Epithelial cell of proximal tubule (primary cell): ENCODE data around the gene LYZ. TPM values are rescaled to one million over a fixed set of nuclear protein-coding genes. Genes with fewer than 3 reads are reported as not detected.

Experiments used
- DNase-seq: peaks from one replicate; pipeline ENCODE4 v3.0.0-alpha.2; 2011; ENCODE audit warnings: low read depth
- H3K4me3 ChIP-seq: 2 replicates; pipeline ENCODE4 v1.5.1; 2011; ENCODE audit warnings: low read depth, mild to moderate bottlenecking, low read length
- total RNA-seq: library from RNA; depleted of rRNA; stranded (reverse); fragments of >200 nt; gene quantifications from 2 replicates; pipeline ENCODE4 v1.2.3, GENCODE V29; 2015
- TF ChIP-seq, protein P1 (sequence below): conservative IDR thresholded peaks from 2 replicates; pipeline ENCODE4 v1.5.1; 2012; ENCODE audit warnings: low read depth, mild to moderate bottlenecking, low read length

The LYZ gene
- total RNA-seq, 1 donor from 2014 or later: not detected

DNA sequence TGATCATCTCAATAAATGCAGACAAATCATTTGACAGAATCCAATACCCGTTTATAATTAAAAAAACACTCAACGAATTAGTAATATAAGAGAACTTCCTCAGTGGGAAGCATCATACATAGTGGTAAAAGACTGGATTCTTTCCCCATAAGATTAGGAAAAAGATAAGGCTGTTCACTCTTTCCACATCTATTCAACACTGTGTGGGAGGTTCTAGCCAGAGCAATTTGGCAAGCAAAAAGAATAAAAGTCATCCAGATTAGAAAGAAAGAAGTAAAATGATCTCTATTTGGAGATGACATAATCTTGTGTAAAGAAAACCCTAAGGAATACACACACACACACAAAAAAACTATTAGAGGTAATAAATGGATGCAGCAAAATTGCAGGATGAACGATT lies 49.8 kb downstream of the LYZ start:
- no peak overlapping the region for H3K4me3 ChIP-seq
- DNase-seq: no peak
- TF ChIP-seq, protein P1, sequence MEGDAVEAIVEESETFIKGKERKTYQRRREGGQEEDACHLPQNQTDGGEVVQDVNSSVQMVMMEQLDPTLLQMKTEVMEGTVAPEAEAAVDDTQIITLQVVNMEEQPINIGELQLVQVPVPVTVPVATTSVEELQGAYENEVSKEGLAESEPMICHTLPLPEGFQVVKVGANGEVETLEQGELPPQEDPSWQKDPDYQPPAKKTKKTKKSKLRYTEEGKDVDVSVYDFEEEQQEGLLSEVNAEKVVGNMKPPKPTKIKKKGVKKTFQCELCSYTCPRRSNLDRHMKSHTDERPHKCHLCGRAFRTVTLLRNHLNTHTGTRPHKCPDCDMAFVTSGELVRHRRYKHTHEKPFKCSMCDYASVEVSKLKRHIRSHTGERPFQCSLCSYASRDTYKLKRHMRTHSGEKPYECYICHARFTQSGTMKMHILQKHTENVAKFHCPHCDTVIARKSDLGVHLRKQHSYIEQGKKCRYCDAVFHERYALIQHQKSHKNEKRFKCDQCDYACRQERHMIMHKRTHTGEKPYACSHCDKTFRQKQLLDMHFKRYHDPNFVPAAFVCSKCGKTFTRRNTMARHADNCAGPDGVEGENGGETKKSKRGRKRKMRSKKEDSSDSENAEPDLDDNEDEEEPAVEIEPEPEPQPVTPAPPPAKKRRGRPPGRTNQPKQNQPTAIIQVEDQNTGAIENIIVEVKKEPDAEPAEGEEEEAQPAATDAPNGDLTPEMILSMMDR: no peak

DNA sequence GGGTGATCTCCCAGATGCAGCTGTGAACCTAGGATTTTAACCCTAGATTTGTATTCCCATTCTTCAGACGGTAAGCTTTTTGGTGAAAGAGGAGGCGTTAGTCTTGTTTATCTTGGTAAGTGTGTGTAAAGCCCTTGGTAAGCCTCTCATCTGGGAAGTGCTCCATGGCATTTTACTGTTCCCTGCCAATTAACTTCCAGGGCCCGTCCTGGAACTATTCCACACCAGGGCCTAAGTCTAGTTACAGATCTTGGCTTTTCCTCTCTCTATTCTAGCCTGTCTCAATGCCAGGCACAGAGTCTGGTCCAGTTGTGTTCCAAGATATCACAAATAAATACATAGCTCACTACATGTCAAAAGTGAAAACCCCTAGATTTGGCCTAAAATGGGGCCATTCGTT lies 53.8 kb downstream of the LYZ start:
- TF ChIP-seq, protein P1: no peak
- DNase-seq: no peak
- no peak overlapping the region for H3K4me3 ChIP-seq

Other genes starting within 250 kb of the LYZ start
- gene CPSF6, start 108.8 kb upstream of the LYZ start, total RNA-seq: 19.7 and 40.2 TPM in 2 replicates
- 38.9 and 50.6 TPM in 2 replicates for gene YEATS4, start 11.4 kb downstream of the LYZ start, total RNA-seq
- gene FRS2, start 122.0 kb downstream of the LYZ start, total RNA-seq: 14.0 and 28.9 TPM in 2 replicates
- 279 and 426 TPM in 2 replicates for gene CCT2, start 237.1 kb downstream of the LYZ start, total RNA-seq